ENCODE data around the gene GNB3.

The GNB3 gene

DNA sequence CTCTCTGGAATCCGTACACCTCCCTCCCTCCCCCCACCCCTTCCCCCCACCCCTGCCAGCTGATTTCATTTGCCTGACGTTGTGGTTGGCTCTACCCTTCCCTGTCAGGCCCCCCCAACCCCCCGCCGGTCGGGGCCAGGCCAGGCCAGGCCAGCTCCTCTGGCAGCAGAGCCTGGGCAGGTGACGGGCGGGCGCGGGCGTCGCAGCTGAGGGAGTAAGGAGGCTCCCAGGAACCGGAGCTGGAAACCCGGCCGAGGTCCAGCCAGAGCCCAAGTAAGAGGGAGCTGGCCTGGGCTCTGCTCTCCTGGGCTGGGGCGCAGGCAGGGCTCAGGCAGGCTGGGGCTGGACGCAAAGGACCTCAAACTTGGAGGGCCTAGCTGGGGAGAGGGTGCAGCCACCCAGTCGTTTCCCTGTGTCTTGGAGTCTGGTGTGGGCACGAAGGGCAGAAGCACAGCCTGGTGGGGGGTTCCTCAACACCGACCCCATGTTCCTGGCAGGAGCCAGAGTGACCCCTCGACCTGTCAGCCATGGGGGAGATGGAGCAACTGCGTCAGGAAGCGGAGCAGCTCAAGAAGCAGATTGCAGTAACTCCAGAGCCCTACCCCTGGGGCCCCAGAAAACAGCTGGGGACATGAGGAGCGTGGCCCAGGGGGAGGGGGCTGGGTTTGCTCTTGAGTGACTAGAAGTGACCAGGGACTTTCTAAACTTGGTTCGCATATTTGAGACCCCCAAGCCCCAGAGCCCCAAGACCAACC, at the start of gene GNB3:
Gene GNB3 (plus strand): TSS at position 165 of the 755 bp plus-strand sequence. CDS start 363 bp downstream, at position 528.
- DNase-seq = no peak

DNA sequence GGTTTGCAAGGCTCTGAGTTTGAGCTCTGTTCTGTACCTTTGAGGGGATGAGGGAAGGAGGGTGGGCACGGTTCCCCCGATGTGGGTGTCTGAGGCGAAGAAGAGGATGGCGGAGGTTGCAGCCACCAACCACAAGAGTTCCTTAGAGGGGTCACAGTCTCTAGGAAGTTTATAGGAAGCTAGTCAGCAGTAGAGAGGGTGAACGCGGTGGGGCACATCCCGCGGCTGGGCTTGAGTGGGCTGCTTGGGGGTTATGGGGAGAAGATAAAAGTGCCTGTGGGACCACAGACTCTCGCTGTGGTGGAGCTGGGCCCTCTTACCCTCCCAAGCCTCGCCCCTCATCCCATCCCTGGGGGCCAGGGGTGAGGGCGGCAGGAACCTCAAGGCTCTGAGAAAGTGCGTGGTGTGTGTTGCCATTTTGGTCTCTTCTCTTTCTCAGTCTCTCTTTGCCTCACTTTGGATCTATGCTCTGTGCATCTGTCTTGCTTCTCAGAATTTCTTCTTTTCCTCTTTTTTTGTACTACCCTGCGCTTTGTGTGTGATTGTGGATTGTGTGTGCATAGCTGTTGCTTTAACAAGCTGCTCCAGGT, 48.7 kb upstream of the GNB3 start:
- no peak for DNase-seq

- no peak for DNase-seq
These were observed 48.1 kb upstream of the GNB3 start for GRCh38 chr12:6792522-6793201.

DNA sequence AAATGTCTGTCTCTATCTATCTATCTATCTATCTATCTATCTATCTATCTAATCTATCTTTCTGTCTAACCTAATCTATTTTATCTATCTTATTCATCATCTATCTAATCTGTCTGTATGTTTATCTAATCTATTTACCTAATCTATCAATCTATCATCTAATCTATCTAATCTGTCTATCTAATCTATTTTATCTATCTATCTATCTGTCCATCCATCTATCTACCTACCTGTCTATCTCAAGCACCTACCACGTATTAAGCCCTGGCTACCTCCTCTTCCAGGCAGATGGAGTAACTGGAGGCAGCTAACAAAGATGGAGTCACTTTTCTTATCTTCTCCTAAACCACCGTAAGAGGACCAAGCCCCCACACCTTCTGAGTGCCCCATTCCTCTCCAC, 45.6 kb upstream of the GNB3 start:
- DNase-seq = no peak

DNA sequence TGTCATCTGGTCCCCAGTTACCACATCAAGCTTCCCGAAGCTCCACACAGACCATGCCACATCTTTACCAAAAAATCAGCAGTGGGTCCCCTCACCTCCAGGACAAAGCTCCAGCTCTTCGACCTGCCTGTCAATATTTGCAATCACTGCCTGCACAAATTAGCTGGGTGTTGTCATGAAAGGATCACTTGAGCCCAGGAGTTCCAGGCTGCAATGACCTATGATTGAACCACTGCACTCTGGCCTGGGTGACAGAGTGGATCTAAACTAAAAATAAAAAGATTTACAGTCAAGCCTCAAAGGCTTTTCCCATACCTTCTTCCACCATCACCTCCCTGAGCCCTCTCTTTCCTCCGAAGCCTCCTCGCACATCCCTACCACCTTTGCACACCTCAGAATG, 44.1 kb upstream of the GNB3 start:
- no peak for DNase-seq

DNA sequence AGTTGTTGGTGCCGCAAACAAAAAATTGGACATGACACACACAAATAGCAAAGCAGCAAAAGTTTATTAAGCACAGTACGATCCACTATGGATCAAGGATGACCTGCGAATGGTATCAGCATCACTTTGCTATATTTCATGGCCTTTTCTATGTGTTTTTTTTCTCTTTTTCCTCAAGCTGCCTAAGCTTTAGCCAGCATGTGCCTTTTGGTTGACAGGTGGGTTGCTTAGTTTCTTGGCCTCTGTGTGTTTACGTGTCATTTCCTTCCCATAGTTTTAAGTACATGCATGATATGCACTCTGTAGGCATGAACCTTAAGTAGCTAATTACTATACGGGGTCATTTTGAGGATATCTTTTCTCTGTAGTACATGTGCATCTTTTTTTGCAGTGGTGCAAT, 41.6 kb upstream of the GNB3 start:
- no peak for DNase-seq

- DNase-seq = no peak
These were observed 33.6 kb upstream of the GNB3 start for GRCh38 chr12:6807170-6807569.

GRCh38 chr12:6809056-6809455, 31.7 kb upstream of the GNB3 start:
- DNase-seq = no peak

GRCh38 chr12:6810758-6811157, 30.0 kb upstream of the GNB3 start:
- DNase-seq = no peak

DNA sequence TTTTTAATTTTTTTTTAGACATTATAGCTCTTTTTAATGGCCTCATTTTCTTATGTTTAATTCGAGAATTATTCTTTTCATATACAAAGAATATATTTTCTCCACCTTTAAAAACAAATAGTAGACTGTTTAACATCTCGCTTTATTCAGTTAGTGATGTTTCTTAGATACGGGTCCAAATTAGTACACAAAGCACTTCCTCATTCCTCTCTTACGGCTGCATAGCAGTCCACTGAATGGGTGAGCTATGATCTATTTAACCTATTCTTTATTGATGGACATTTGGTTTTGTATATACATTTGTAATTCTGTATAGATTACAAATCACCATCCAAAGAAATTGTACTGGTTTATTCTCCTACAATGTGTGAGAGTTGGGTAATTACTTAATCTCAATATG, 27.4 kb upstream of the GNB3 start:
- DNase-seq = no peak

DNA sequence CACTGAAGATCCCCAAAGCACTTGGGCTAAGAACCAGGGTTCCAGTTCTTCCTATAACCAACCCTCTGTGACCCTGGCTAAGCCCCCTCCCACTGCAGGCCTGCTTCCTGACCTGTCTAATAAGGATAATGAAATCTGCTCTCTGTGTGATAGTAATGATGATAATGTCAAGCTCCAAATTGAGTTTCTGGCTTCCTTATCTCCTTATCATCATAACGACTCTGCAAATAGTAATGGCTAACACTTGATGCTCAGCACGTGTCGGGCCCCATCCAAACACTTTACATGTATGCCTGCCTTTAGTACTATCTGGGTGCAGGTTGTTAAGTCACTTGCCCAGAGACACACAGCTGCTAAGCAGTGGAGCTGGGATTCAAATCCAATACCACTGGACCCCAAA, 24.1 kb upstream of the GNB3 start:
- no peak for DNase-seq

GRCh38 chr12:6817098-6817497, 23.6 kb upstream of the GNB3 start:
- DNase-seq = no peak

- DNase-seq = no peak
These were observed 23.0 kb upstream of the GNB3 start for GRCh38 chr12:6817662-6818157.

DNA sequence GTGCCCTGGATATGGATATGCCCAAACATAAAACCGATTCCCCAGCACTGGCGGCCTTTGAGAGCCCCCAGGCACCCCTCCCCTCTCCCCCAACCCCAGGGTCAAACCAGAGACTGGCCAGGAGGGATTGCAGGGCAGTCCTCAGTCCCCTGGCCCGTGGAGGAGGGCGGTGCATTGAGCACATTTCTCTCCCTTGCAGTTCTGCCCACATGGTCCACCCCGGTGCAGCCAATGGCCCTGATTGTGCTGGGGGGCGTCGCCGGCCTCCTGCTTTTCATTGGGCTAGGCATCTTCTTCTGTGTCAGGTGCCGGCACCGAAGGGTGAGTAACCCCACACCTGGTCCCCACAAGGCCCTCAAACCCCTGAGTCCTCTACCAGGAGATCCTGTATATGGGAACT, 22.5 kb upstream of the GNB3 start:
- DNase-seq = no peak

- no peak for DNase-seq
These were observed 22.1 kb upstream of the GNB3 start for GRCh38 chr12:6818645-6819044.

GRCh38 chr12:6819106-6820030, 21.4 kb upstream of the GNB3 start:
- no peak for DNase-seq

DNA sequence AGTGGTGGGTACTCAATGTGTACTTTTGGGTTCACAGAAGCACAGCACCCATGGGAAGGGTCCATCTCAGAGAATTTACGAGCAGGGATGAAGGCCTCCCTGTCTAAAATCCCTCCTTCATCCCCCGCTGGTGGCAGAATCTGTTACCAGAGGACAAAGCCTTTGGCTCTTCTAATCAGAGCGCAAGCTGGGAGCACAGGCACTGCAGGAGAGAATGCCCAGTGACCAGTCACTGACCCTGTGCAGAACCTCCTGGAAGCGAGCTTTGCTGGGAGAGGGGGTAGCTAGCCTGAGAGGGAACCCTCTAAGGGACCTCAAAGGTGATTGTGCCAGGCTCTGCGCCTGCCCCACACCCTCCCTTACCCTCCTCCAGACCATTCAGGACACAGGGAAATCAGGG, 20.6 kb upstream of the GNB3 start:
- no peak for DNase-seq

- no peak for DNase-seq
These were observed 18.9 kb upstream of the GNB3 start, which contains the start of gene GPR162 for GRCh38 chr12:6821591-6822425. Gene GPR162 (plus strand): TSS chr12:6821821. CDS start chr12:6823899, 2,078 bp downstream.

DNA sequence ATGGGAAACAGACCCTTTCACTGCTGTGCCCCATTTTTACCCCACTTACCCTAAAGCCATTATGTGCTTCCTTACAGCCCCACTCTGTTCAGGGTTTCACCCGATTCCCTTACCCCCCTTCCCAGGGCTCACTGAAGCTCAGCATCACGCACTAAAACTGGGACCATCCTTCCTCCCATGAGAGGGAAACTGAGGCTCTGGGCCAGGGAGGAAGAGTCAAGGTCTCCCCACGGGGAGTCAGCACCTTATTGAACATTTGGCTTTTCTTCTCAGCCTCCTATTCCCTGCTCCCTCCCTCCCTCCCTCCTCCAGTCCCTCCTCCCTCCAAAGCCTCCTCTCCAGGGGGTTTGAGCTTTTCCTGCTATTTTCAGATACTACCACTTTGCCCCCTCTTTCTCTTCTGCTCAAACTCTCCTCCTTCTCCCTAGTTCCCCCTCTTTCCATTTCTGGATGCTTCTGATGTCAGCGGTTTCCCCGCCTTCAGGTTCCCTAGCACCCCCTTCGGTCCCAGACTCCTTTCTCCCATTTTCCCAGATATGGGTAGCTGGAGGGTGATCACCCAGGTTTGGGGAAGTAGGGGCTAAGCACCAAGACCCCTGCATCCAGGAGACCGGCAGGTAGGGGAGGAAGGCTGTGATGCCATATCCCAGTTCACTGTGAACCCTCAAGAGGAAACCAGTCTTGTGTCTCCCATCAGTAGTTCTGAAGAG, 18.1 kb upstream of the GNB3 start:
- no peak for DNase-seq

DNA sequence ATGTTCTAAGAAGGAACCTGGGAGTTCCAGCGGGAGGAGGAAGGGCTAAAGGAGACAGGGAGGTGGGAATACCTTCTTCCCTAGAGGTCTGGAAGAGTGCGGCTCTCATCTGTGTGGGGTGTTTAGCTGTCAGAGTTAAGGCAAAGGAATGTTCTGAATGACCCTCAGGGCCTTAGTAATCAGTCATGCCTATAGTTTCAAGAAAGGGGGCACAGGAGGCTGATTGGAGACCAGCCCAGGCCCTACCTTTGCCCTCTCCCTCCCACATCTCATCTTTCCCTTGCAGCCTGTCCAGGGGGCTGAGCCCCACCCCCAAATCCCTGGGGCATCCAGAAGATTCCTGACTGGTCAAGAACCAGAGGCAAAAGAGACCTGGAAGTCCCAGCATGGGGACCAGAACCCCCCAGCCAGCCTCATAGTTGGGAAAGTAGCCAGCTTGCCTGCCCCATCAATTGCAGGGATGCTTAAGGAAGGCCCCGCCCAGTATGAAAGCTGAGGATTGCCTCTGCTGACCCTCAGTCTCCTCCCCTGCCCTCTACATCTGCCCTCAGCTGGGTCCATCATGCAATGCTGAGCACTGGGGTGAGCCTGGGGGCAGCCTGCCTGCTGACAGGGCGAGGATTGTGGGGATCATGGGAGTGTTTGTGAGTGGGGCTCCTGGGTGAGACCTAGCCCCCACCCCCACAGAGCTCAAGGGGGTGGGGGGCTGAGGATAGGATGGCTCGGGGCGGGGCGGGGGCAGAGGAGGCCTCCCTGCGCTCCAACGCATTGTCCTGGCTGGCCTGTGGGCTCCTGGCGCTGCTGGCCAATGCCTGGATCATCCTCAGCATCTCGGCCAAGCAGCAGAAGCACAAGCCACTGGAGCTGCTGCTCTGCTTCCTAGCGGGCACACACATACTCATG, 17.3 kb upstream of the GNB3 start:
- DNase-seq = no peak

Data from activated CD4-positive, alpha-beta T cell treated with anti-CD3 and anti-CD28 coated beads for 1 hour (primary cell).